HG02588 (cell line): ENCODE data around the gene TNRC6C.
"Not testable (repeated sequence)": the region's sequence is repeated elsewhere in the genome, so short reads cannot be mapped to it uniquely, and the experiment has no call there.

Experiments
- ATAC-seq: cut with Tn5 transposase; IDR thresholded peaks from one replicate; pipeline ENCODE4 v1.9.1; 2021; ENCODE audit warnings: mild to moderate bottlenecking, moderate library complexity; ENCODE audit not compliant: unreplicated experiment

TNRC6C gene

DNA sequence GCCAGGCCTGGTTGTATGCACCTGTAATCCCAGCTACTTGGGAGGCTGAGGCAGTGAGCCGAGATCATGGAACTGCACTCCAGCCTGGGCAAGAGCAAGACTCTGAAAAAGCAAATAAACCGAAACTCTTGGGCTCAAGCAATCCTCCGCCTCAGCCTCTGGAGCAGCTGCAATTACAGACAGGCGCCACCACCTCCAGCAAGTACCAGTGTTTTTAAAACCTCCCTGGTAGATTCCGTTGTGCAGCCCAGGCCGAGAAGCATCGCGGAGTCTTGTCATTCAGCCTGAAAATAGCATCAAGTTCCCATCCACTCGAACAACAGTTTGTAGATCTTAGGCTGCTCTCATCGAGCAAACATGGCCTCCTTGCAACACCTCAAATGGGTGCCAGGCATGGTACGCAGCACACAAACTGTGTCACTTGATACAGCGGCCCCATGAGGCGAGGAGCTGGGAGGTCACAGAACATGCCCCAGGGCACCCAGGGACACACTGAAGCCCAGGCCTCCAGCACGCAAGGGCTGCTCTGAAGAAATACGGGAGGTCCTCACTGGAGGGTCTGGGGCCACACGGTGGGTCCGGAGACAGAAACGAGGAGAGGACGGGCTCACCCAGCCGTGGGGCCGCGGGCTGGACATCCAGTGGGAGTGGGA, 152.0 kb downstream of the TNRC6C start:
- no peak for ATAC-seq

DNA sequence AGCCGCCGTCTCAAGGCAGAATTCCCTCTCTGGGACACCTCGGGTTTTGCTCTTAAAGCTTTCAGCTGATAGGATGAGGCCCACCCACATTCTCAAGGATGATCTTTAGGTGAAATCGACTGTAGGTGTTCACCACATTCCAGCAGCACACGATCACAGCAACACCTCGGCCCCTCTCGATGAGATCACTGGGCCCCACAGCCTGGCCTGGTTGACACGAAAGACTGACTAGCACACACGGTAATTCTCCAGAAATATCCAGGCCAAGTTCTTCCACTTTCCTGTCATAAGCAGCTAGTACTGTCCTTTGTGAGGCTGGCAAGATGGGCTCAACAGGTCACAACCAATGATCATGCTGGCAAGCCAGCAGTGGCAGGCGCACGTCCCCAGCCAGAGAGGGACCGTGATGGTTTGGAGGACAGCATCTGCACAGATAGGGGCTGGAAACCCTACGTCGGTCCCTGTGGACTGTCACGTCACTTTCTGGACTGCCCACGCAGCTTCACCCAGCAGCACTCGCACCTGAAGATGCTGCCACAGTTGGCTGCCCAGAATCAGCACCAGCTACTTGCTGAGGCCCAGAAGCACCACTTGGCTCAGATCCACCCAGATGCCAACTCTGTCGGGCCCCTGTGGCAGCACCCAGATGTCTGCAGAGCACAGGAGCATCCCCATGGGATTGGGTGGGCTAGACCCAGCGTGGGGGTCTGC, 152.7 kb downstream of the TNRC6C start:
- ATAC-seq: no peak

DNA sequence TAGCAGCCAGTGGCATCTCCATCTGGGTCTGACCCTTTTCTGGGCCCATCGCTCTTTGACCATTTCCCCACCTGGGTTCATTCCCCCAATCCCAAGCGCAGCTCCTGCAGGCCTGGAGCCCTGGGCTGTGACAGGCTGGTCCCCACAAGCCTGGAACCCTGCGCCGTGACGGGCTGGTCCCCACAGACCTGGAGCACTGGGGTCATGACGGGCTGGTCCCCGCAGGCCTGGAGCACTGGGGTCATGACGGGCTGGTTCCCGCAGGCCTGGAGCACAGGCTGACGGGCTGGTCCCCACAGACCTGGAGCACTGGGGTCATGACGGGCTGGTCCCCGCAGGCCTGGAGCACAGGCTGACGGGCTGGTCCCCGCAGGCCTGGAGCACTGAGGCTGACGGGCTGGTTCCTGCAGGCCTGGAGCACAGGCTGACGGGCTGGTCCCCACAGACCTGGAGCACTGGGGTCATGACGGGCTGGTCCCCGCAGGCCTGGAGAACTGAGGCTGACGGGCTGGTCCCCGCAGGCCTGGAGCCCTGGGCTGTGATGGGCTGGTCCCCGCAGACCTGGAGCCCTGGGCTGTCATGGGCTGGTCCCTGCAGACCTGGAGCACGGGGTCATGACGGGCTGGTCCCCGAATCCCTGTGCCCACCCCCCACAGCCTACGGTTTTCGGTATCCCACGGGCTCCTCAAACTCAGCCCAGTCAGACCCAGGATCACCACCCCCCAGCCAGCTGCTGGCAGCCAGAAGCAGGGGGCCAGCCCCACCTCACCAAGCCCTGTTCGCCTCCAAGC, 153.4 kb downstream of the TNRC6C start:
- no peak for ATAC-seq

DNA sequence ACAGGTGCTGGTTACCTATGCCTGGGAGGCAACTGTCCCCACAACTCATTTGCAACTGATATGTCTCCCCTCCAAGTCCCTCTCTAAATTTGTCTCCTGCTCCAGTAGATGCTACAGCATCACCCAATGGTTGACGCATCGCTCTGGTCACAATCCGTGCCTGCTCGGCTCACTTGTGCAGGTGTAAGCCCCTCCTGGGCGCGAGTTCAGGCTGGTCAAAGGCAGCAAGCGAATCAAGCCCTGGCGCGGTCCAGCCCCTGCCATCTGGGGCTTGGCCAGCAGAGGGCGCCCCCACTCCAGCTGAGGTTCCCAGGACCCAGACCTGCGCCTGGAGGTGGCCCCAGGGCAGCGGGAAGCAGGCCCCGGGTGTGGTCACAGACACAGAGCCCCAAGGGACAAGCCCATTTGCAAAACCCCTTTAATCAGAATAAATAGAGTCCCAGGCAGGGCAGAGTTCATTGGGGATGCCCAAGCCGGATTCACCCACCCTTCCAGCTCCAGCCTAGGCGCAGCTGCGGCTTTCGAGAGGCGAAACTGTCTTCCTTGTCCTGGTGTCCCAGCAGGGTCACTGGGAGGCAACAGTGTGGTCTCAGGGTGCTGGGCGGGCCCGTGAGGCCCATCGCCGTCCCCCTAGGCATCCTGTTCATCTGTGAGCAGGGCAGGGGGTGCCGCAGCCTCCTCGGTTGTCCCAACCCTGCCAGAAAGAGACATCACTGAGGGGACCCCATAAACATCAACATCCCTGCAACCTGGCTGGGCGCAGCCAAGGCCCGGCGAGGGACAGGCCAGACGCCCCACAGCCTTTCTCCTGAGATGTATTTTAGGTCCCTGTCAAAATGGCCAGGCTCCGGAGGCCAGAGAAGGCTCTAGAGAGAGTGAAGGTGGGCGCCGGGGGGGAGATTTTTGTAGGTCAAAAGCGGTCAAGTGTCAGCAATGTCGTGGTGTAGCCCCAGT, 154.3 kb downstream of the TNRC6C start:
- ATAC-seq: no peak

DNA sequence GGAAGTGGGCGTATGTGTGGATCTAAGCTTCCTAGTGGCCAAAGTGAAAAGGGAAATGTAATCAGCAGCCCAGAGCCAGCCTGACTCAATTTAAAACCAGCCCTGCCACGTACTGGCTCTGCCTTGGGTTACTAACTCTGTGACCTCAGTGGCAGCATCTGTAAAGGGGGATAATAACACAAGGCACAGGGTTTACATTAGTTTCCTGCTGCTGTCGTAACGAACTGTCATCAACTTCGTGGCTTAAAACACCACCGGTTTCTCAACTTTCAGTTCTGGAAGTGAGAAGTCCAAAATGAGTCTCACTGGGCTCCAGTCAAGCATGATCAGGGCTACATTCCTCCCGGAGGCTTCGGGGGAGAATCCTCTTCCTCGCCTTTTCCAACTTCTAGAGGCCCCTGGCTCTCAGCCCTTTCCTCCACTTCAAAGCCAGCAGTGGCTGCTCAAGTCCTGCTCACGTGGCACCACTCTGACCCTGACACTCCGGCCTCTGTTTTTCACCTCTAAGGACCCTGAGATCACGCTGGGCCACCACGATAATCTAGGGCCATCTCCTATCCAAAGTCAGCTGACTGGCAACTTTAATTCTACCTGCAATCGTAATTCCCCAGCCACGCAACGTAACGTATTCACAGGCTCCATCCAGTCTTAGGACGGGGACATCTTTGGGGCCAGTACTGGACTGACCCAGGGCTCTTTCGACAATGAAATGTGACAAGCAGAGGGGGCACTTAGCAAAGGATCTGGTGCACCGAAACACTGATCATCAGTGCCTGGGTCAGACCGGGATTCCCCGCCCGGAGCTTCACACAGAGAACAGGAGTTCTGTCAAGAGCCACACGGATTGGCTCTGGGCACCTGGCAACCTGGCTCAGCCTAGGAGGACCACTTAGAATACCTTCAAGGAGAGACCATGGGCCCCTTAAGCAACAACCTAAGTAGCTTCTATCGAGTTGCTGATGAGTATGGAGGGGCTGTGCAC, 155.6 kb downstream of the TNRC6C start:
- ATAC-seq: no peak

DNA sequence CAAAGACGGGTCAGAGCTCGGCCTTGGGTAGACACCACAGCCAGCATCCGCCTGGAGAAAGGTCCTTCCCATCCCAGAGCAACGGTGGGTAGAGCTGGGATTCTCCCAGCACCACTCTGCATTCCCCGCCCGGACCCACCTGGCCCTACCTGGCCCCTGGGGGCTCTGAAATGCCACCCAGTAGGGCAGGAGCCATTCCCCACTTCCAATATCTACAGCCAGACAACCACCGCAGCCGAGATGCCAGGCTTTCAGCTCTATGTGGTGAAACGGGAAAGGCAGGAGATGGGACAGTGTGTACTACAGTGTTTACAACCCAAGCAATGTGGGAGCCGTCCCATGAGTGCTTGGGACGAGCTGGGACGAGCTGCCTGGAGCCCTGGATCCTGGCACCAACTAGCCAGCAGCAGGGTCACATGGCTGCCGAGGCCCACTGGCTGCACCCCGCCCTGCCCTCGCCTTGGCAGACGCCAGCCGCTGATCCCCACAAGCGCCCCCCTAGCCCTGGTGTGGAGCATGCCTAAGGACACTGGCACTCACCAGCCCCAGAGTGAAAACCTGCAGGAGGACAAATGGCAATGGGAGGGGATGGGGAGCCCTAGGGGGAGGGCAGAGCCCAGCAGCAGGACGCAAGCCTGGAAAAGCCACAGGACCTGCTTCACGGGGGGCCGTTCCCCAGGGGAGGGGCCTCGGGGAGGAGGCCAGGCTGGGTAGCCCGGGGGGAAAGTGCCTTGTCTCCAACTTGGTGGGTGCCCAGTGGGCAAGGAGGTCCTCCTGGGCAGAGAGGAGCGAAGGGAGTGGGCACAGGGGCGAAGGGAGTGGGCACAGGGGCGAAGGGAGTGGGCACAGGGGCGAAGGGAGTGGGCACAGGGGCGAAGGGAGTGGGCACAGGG, 156.6 kb downstream of the TNRC6C start:
- ATAC-seq: no peak

DNA sequence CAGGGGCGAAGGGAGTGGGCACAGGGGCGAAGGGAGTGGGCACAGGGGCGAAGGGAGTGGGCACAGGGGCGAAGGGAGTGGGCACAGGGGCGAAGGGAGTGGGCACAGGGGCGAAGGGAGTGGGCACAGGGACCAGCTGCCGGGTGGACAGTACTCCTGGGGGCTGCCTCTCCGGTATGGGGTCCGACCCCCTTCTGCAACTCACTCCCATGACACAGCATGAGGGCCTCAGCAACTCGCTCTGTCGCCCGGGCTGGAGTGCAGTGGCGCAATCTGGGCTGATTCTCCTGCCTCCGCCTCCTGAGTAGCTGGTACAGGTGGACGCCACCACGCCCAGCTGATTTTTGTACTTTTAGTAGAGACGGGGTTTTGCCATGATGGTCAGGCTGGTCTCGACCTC, 157.3 kb downstream of the TNRC6C start:
- ATAC-seq: not testable (repeated sequence)

DNA sequence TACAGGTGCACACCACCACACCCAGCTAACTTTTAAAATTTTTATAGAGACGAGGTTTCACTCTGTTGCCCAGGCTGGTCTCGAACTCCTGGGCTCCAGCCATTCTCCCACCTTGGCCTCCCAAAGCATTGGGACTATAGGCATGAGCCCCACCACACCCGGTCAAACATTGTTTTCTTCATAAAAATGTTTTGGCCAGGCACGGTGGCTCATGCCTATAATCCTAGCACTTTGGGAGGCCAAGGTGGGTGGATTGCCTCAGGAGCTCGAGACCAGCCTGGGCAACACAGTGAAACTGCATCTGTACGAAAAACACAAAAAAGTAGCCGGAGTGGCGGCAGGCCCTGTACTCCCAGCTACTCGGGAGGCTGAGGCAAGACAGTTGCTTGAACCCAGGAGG, 157.9 kb downstream of the TNRC6C start:
- ATAC-seq: no peak

DNA sequence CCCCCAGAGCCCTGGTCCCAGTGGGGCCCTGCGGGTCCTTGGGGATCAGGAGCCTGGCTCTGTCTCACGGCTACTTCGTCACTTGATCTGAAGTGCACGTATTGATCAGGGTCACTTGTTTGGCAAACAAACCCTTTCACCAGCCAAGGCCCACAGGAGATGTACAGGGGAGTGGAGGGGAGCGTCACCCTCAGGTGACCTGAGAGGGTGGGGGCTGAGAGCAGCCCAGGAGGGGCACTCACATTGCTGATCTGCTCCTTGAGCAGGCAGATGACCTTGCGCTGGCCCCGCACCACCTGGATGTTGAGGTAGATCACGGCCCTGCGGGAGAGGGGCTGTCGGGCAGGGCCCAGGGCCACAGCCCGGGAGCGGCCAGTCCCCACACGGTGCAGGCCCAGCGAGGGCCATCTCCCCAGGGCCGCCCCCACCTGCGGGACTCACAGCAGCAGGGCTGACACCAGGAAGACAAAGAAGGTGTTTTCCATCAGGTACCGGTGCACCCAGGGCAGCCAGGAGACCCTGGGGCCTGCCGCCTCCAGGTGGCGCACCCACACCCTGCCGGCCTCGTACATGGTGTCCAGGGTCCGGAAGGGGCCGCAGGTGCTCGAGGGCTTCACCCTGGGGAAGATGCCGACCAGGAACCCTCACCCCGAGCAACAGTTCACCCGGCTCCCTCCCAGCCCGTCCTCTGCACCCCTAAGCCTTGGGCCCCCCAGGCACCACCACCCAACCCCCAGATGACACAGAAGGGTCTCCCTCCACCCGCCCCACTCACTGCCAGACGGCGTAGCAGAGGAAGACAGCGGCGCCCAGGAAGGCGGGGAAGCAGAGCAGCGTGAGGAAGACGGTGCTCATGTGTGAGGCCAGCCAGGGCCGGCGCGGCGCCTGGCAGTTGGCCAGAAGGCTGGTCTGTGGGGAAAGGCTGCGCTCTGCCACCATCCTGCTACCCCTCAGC, 158.8 kb downstream of the TNRC6C start:
- ATAC-seq: no peak

DNA sequence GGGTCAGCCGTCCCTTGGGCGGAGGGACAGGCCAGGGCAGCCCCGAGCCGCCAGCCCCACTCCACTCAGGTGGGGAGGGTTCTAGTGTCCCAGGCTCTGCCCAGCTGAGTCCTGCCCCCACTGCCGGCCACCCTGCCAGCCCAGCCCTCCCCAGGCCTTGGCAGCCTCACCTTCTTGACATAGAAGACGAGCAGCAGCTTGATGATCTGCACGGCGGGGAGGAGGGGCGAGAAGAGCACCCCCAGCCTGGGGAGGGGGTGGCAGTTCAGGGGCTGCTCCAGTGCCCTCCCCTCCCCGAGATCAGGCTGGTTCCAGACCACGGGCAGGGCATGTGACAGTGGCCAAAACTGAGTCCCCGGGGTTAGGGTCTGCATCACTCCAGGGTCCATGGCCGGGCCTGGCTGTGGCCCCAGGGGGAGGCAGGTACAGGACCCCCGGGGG, 160.3 kb downstream of the TNRC6C start:
- no peak for ATAC-seq

DNA sequence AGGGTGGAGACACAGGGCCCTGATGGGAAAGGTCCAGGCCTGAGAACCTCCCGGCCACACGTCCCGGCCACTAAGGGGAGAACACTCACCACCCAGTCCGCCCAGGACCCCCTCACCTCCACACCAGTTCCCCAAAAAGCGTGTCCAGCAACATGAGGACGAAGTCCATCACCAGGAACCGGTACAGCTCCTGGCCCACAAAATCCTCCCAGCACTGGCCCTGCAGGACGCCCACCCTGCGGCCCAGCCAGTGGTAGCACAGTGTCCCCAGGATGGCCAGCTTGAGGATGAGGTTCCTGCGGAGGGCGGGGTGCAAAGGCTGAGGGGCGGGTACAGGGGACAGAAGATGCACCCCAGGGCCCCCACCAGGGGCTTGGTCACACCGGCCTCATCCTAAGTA, 162.0 kb downstream of the TNRC6C start:
- ATAC-seq: no peak

DNA sequence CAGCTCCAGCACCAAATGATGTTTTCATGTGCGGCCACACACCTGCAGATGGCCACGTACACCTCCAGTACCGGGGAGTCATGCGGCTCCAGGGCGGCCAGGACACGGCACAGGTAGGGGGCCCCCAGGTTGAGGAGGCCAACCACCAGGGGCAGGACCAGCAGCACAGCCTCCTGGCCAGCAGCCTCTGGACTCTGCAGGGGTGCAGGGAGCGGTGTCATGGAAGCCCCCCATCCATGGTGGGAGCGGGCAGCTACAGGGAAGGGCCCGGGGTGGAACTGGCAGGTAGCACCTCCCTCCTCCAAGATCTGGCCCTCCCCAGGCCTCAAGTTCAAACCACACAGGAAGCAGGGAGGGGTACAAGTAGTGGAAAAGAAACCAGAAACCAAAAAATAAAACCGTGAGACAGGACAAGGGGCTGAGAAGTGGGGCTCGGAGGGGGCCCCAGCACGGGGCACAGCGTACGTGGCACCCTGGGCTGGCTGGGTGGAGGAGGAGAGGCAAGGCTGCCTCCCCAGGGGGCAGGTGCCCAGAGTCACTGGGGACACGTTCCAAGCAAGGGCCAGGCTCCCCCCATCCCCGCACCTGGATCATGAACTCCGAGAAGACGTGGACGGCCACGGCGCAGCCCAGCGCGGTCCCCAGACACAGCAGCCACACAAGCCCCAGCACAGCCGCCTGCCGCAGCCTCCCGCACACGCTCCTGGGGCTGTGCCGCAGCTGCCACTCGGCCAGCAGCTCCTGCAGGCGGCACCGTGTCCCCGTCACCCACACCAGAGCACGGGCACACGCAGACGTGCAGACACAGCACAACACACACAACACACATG, 162.7 kb downstream of the TNRC6C start:
- no peak for ATAC-seq

DNA sequence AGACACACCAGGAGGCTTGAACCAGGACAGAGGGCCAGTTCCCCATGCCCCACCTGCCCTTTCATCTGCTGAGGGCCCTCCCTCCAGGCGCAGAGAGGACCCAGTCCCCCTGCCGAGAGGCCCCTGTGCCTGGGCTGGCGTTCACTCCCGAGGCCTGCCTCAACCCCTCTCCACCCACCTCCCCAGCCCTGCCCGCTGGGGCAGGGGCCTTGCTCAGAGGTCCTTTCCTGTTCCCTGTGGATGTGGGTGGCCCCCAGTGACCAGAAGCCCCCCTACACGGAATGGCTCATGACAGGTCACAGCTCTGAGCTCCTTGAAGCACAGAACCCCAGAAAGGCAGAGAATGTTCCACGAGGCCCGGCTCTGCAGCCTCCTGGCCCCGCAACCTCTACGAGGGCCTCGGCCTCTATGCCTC, 163.3 kb downstream of the TNRC6C start:
- no peak for ATAC-seq

DNA sequence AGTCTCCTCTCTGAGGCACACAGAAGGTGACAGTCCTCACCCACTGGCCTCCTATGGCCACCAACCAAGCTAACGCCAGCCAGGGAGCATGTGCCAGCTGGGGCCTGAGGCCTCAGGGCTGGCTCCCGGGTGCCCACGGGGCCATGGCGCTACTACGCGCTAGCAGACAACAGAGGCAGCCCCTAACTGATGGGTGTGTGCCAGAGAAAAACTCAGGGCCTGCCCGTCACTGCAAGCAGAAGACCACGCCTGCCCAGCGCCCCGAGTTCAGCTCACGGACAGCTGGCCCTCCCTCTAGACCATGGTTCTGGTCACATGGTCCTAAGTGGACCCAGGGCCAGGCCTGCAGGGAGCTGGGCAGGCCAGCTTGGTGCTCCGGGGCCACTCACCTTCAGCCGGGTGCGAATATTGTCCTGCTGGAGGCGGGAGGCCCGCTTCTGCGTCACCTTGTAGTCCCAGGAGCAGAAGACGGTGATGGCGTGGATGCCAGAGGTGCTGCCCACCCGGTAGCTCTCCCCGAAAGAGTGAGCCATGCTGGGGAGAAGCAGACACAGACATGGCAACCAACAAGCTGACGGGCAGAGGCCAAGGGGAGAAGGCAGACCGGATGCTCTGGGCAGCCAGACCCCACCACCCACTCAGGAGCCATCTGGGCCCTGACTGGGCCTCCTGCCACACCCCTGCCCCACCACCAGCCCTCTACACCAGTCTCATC, 163.9 kb downstream of the TNRC6C start:
- ATAC-seq: no peak

DNA sequence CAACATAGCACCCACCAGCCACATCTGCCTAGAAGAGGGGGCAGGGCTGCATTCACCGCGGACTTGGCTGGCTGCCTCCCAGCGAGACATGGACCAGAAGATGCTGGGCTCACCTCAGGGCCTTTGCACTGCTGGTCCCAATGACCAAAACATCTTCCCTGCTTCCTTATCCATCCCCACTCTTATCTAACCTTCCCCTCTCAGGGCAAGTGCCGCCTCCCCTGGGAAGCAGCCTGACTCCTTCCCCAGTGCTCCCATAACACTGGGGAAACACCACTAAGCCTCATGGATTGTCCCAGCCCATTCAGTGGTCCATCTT, 164.4 kb downstream of the TNRC6C start:
- no peak for ATAC-seq

DNA sequence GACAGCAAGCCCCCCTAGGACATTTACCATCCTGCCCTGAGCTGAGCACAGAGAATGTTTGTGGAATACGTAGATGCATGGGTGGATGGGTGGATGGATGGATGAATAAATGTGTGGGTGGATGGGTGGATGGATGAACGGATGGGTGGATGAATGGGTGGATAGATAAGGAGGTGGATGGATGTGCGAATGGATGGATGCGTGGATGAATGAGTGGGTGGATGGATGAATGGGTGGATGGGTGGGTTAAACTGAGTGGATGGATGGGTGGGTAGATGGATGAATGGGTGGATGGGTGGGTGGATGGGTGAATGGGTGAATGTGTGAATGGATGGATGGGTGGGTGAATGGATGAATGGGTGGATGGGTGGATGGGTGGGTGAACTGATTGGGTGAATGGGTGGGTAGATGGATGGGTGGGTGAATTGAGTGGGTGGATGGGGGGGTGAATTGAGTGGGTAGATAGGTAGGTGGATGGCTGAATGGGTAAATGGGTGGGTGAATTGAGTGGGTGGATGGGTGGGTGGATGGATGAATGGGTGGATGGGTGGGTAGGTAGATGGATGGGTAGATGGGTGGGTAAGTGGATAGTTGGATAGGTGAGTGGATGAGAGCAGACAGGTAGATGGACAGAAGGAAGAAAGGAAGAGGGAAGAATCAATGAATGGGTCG, 164.9 kb downstream of the TNRC6C start:
- ATAC-seq: no peak
